NK-92 treated with Interleukin-12 subunit alpha and Interleukin-12 subunit beta, amount 100 ng/mL, for 24 hours (cell line): ENCODE measurements around the gene MRO.
"Not testable (repeated sequence)": the region's sequence is repeated elsewhere in the genome, so short reads cannot be mapped to it uniquely, and the experiment has no call there.

Source experiments
- DNase-seq: peaks from one replicate; lab custom pipeline; 2025; lab: John Stamatoyannopoulos, UW

Gene MRO

GRCh38 chr18:50833496-50833895 lies 13.7 kb upstream of the MRO start:
- not testable (repeated sequence) for DNase-seq

DNA sequence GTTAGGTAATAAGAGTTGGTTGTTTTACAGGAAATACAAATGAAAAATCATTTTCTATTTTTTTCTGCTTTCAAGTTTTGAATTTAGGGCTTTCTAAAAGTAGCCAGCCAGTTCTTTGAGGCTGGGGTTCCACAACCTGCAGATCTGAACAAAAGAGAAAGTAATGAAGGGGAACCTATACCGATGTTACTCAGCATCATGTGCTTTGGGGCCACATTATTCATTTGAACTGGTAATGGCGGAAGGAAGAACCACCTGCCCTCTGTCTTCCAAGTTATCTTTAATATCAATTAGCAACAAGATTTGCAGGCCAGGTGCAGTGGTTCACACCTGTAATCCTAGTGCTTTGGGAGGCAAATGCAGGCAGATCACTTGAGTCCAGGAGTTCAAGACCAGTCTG lies 12.9 kb upstream of the MRO start:
- DNase-seq: no peak

- DNase-seq: no peak
These were observed 10.7 kb upstream of the MRO start for GRCh38 chr18:50830544-50830943.

GRCh38 chr18:50829644-50830043 lies 9.8 kb upstream of the MRO start:
- DNase-seq: no peak

DNA sequence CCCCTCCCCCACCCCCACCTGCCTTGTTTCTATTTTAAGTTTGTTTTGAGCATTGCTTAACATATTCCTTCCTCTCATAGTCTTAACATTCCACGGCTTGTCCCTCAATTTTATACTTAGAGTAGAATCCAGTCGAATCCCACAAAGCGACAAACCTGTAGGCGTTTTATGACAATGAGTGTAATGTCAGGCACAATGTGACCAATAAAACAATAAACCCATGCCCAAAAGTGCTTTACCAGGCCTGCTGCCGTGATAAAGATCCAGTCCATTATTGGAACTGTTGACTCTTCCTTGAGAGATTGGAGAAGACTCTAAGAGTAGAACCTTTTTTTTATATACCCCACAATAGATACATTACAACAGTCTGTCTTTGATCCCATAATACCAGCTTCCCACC lies 6.2 kb upstream of the MRO start:
- DNase-seq: no peak

DNA sequence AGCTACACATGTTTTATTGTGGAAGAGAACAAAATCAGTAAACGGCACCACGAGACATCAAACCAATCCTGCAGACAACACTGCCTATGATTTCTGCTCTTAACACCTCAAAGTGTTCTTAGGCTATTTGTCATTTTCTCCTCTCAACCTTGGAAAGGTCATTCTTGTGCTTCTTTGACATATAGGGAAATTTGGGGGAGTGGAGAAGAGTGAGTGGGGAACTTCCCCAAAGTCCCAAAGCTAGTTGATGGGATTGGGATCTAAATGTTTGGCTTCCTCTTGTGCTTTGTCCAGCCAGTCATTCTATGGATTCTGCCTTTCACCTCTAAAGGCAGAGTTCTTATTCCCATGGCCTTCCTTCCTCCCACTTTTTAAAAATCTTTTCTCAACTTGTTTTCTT lies 5.8 kb upstream of the MRO start:
- DNase-seq: no peak

DNA sequence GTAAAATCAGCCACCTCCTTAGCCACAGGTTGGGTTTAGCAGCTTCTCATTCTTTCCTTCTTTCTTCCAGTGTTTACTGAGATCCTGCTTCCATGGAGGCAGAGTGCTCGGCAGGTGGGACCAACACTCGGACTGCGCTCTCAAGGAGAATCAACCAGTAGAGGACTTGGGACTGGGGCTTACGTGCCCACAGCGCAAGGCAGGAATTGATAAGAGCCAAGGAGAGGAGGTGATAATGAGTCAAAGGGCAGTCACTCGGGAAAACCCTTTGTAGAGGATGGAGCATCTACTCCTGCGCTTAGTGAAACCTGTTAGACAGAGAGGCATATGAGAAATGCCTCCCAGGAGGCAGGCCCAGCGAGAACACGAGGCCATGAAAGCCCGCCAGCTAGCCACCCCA lies 2.9 kb upstream of the MRO start:
- DNase-seq: no peak

DNA sequence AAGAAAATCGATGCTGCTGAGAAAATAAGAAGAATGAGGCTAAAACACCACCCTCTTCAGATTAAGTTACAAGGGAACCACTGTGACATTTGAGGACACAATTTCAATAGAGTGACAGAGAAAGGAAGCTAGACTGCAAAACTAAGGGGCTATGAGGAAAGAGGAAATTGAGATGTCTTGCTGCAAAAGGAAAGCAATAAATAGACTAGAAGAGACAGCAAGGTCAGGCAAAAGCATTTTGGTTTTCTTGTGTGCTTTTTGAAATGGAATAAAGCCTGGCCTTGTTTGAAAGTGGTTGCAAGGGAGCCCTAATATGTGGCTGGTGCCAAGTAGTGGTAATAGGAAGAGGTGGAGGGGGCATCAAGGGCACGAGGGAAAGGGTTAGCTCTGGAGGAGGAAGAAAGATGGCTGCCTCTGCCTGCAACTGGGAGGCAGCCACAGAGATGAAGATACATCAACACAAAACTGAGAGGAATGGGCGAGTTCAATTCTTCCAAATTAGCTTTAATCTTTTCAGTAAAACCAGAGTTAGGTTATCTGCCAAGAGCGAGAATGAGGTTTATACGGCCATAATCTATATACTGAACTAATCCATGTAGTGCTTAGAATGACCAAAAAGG lies 1.2 kb upstream of the MRO start:
- DNase-seq: no peak

GRCh38 chr18:50819027-50819727 lies 639 bp downstream of the MRO start:
- no peak for DNase-seq

DNA sequence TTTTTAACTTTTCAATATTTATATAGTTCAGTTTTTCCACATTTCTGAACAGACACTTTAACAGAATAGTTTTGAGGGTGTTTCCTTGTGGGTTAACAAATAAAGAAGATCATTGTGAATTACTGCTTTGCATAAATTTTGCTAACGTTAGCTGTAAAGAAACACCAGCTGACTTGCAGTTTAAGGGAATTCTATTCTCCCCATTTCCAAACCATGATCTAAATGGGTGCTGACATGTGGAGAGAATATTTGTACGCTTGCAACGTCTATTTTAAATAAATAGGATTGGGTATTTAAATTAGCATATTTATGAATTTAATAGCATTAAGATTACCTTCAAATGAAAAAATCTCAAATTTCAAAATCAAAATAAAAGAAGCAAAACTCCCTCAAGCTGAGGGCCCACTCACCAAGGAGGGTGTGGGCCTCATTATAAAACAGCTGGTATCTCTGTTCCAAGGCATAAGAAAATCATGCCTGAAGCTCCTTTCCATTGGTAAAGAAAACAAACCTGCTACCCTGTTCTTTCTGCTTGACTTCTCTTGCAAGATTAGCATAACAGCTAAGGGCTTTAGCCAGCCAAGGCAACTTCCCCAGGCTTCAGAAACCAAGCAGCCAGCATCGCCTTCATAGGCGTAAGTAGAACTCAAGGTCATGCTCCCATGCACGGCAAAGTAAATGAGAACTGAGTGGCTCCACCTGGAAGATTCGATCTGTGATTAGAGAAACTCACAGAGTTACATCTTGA lies 3.2 kb downstream of the MRO start:
- DNase-seq: no peak

DNA sequence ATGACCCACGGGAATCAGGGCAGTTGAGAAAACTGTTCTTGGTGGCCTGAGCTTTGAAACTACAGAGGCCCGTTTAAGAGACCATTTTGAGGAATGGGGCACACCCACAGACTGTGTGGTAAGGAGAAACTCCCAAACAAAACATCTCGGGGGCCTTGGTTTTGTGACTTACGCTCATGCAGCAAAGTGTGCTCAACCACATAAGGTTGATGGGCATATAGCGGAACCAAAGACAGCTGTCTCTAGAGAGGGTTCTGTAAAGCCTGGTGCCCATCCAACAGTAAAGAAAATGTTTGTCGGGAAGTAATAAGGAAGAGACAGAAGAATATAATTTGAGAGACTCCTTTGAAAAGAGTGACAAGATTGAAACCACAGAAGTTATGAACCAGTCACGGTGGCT lies 5.4 kb downstream of the MRO start:
- no peak for DNase-seq

DNA sequence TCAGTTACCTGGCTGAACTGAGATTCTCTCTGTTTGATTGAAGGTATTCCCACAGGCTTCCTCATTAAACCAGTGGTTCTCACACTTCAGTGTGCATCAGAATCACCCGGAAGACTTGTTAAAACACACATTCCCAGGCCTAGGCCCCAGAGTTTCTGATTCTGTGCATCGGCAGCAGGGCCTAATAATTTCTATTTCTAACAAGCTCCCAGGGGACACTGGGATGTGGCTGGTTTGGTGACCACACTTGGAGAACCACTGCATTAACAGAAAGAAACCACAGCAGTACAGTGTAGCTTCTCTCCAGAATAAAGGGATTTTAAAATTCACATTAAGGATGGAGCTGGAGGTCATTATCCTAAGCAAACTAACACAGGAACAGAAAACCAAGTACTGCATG lies 6.5 kb downstream of the MRO start:
- no peak for DNase-seq

DNA sequence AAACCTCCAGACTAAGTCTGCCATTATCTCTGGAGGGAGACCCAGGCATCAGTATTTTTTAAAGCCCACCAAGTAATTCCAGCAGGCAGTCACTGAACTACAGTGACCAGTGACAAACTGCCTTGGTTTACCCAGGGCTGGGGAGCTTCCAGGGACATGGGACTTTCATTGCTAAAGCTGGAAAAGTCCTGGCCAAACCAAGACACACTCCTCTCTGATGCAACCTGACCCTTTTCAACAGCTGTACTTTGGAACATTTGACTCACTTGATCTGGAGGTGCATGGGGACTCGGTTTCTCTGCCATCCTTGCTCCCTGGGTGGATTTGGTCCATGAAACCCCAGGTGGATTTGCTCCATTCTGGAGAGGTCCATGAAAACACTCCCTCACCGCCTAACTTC lies 7.0 kb downstream of the MRO start:
- no peak for DNase-seq

- no peak for DNase-seq
These were observed 12.6 kb downstream of the MRO start for GRCh38 chr18:50807176-50807575.

- DNase-seq: no peak
These were observed 13.6 kb downstream of the MRO start for GRCh38 chr18:50806208-50806616.

GRCh38 chr18:50805732-50806131 lies 14.1 kb downstream of the MRO start:
- no peak for DNase-seq

DNA sequence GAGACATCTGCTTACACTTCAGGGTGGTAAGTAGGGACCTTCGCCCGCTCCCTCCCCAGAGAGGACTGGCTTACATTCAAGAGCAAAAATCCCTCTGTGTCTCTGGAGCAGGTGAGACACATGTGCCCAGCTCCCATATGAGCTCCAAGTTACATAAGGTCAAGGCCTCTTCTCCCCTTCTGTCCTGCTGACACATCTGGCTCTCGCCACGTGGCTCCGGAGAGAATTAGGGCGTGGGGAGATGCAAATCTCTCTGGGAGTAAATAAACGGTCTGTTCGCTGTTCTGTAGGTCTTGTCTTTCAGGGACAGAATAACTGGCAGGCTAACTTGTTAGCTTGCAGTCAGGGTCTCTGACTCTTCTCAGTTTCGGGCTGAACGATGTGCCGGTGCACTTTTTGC lies 16.2 kb downstream of the MRO start:
- no peak for DNase-seq

DNA sequence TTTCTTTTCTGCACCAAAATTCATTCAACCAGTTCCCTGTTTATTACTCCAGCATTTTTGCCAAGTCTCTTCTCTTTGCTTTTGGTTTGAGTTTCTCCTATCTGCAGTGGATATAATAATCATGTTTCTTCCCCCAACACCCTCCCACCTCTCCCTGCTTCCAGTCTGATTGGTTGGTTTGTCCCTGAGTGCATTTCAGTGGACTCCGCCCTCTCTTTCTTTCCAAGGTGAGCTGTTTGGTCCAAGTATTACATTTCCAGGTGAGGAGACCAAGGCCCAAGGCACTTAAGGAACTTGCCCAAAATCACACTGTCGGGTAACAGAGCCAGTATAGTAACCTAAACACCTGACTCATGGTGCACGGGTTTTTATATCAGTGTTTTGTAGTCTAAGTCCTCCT lies 17.7 kb downstream of the MRO start:
- no peak for DNase-seq

GRCh38 chr18:50797142-50797541 lies 22.7 kb downstream of the MRO start:
- no peak for DNase-seq

DNA sequence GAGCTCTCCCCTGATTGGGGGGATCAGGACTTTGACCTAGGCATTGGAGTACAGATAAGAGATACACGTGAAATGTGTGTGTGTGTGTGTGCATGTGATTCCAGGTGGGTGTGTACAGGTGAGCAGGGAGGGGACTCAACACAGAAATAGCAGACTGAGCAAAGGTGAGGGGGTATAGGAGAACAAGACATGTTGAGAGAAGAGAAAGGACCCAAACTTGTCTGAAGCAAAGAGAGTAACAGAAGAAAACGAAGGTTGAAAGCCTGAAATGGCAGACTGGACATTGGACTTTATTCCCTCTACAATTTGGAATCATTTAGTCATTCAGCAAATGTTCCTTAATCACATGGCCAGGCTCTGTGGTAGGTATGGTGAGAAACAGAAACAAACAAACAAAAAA lies 23.3 kb downstream of the MRO start:
- no peak for DNase-seq

- DNase-seq: no peak
These were observed 25.9 kb downstream of the MRO start for GRCh38 chr18:50793641-50794565.

GRCh38 chr18:50792885-50793284 lies 26.9 kb downstream of the MRO start:
- DNase-seq: no peak
